HCT116 (cell line): ENCODE results near the gene LNPEP. TPM values are rescaled to one million over a fixed set of nuclear protein-coding genes. Genes with fewer than 3 reads are reported as not detected.

Experiments used
- ATAC-seq: fragments of 200-7000 bp; cut with Tn5 transposase; 2 replicates; pipeline ENCODE4 v1.9.1; 2020; ENCODE audit warnings: mild to moderate bottlenecking, moderate library complexity
- BruUV-seq: library from RNA; stranded (reverse); fragments of 400-500 nt; replicated peaks from 2 replicates; lab custom pipeline; 2021; lab: Mats Ljungman, UMichigan
- CTCF ChIA-PET: fragments of 300-600 bp; sonication (Branson Sonifier 250); formaldehyde crosslinking; loops from one replicate; lab custom pipeline; 2021; ENCODE audit warnings: antibody characterized with exemption; lab: Charles Lee
- POLR2A ChIA-PET: fragments of 300-600, 350-600 bp; sonication (Branson Sonifier 250); formaldehyde crosslinking; loops from one replicate; lab custom pipeline; 2021; ENCODE audit warnings: antibody characterized with exemption; lab: Charles Lee
- RAD21 ChIA-PET, 2 experiments: fragments of 300-600 bp; sonication (Branson Sonifier 250); formaldehyde crosslinking; loops; one replicate each; lab custom pipeline; 2023; ENCODE audit warnings: low total read pairs in 2 of 2; ENCODE audit not compliant: uncharacterized antibody in 2 of 2, unreplicated experiment in 2 of 2, low non-redundant PET in 1 of 2; lab: Charles Lee
- DNase-seq: peaks from one replicate; pipeline ENCODE4 v3.0.0-alpha.2; 2010; ENCODE audit warnings: low read depth, low spot score
- H2AFZ ChIP-seq: fragments of 200-600 bp; shearing (Covaris generic), sonication (generic); 2 replicates; pipeline ENCODE4 v1.6.1; 2017; ENCODE audit warnings: low read depth, mixed run types, mixed read lengths, antibody characterized with exemption, low read length; ENCODE audit not compliant: poor library complexity, severe bottlenecking
- H3K27ac ChIP-seq: 2 replicates; pipeline ENCODE4 v1.5.1; 2012; ENCODE audit warnings: low read depth, low read length
- H3K27me3 ChIP-seq: fragments of 200-600 bp; sonication (generic); 2 replicates; pipeline ENCODE4 v1.6.1; 2016; ENCODE audit warnings: mixed run types, low read length, mixed read lengths; ENCODE audit not compliant: insufficient read depth
- H3K36me3 ChIP-seq, 2 experiments: fragments of 200-500 bp in 1 of 2; fragments of 200-600 bp in 1 of 2; sonication (Bioruptor generic) in 1 of 2; sonication (generic) in 1 of 2; 2 replicates each; pipeline versions ENCODE4 v1.5.1 to v1.6.1; 2014 to 2016; ENCODE audit warnings: low read length in 2 of 2, inconsistent platforms in 1 of 2, mixed read lengths in 1 of 2, mixed run types in 1 of 2; ENCODE audit not compliant: insufficient read depth in 2 of 2, control insufficient read depth in 1 of 2
- H3K4me1 ChIP-seq, 2 experiments: fragments of 200-600 bp in 1 of 2; sonication (generic) in 1 of 2; 2 replicates each; pipeline versions ENCODE4 v1.5.1 to v1.6.1; 2012 to 2017; ENCODE audit warnings: low read length in 2 of 2, inconsistent platforms in 1 of 2, mild to moderate bottlenecking in 1 of 2, mixed read lengths in 1 of 2, mixed run types in 1 of 2, moderate library complexity in 1 of 2; ENCODE audit not compliant: insufficient read depth in 2 of 2, control insufficient read depth in 1 of 2
- H3K4me2 ChIP-seq: fragments of 200-600 bp; sonication (generic); 2 replicates; pipeline ENCODE4 v1.6.1; 2017; ENCODE audit warnings: mixed run types, low read length, mixed read lengths
- H3K4me3 ChIP-seq, 2 experiments: fragments of 200-600 bp in 1 of 2; sonication (generic) in 1 of 2; replicated peaks in 1 of 2; 2 replicates each; pipeline ENCODE4 v1.5.1; 2011 to 2016; ENCODE audit warnings: low read length in 2 of 2, control low read depth in 1 of 2, low read depth in 1 of 2, mild to moderate bottlenecking in 1 of 2, mixed read lengths in 1 of 2, mixed run types in 1 of 2
- H3K79me2 ChIP-seq: fragments of 200-600 bp; sonication (generic); 2 replicates; pipeline ENCODE4 v1.6.1; 2017; ENCODE audit warnings: mild to moderate bottlenecking, mixed run types, low read length, moderate library complexity, mixed read lengths; ENCODE audit not compliant: insufficient read depth
- H3K9ac ChIP-seq: fragments of 200-600 bp; sonication (generic); 2 replicates; pipeline ENCODE4 v1.6.1; 2016; ENCODE audit warnings: low read length, mixed read lengths
- H3K9me2 ChIP-seq: fragments of 200-600 bp; sonication (generic), shearing (Covaris generic); 2 replicates; pipeline ENCODE4 v1.6.1; 2017; ENCODE audit warnings: mixed run types, mild to moderate bottlenecking, moderate library complexity; ENCODE audit not compliant: insufficient read depth
- H3K9me3 ChIP-seq, 2 experiments: fragments of 200-500 bp in 1 of 2; fragments of 200-600 bp in 1 of 2; sonication (Bioruptor generic) in 1 of 2; sonication (generic) in 1 of 2; 2 replicates each; pipeline ENCODE4 v1.6.1; 2014 to 2017; ENCODE audit warnings: low read length in 2 of 2, mixed read lengths in 2 of 2, inconsistent platforms in 1 of 2, low read depth in 1 of 2, mild to moderate bottlenecking in 1 of 2, mixed run types in 1 of 2, moderate library complexity in 1 of 2; ENCODE audit not compliant: control insufficient read depth in 1 of 2, insufficient read depth in 1 of 2
- H4K20me1 ChIP-seq: fragments of 200-600 bp; sonication (generic), shearing (Covaris generic); 2 replicates; pipeline ENCODE4 v1.6.1; 2017; ENCODE audit warnings: mixed run types, mild to moderate bottlenecking, moderate library complexity; ENCODE audit not compliant: insufficient read depth
- CBX3 ChIP-seq: IDR thresholded peaks from 2 replicates; pipeline ENCODE4 v1.6.1; 2012; ENCODE audit warnings: low read depth
- CEBPB ChIP-seq: IDR thresholded peaks from 2 replicates; pipeline ENCODE4 v1.6.1; 2012; ENCODE audit warnings: low read depth
- CTCF ChIP-seq, 3 experiments: fragments of 200-600 bp in 1 of 3; sonication (generic) in 1 of 3; IDR thresholded peaks in 2 of 3; conservative IDR thresholded peaks in 1 of 3; 2 replicates each; pipeline ENCODE4 v1.5.1; 2012 to 2017; ENCODE audit warnings: low read depth in 2 of 3, low read length in 2 of 3, antibody characterized with exemption in 1 of 3, borderline replicate concordance in 1 of 3, control low read depth in 1 of 3, mild to moderate bottlenecking in 1 of 3, mixed read lengths in 1 of 3, mixed run types in 1 of 3, moderate library complexity in 1 of 3; ENCODE audit not compliant: insufficient read depth in 1 of 3
- ELF1 ChIP-seq: IDR thresholded peaks from 2 replicates; pipeline ENCODE4 v1.6.1; 2012; ENCODE audit warnings: low read depth, borderline replicate concordance
- FOSL1 ChIP-seq: IDR thresholded peaks from 2 replicates; pipeline ENCODE4 v1.6.1; 2012; ENCODE audit warnings: low read depth
- RAD21 ChIP-seq: IDR thresholded peaks from 2 replicates; pipeline ENCODE4 v1.6.1; 2012; ENCODE audit warnings: low read depth, mild to moderate bottlenecking
- ZBTB33 ChIP-seq: IDR thresholded peaks from 2 replicates; pipeline ENCODE4 v1.6.1; 2011; ENCODE audit warnings: mild to moderate bottlenecking, low read length, moderate library complexity; ENCODE audit not compliant: insufficient replicate concordance; ENCODE audit errors: extremely low read depth
- ZFX ChIP-seq: fragments of 450-650 bp; IDR thresholded peaks from 2 replicates; pipeline ENCODE4 v1.6.1; 2017
- ZNF274 ChIP-seq: fragments of 200-500 bp; sonication (Bioruptor generic); IDR thresholded peaks from 2 replicates; pipeline ENCODE4 v1.6.1; 2014; ENCODE audit warnings: mild to moderate bottlenecking, low read depth, low read length, inconsistent platforms
- intact Hi-C: fragments of 100-400 bp; cut with micrococcal nuclease; formaldehyde crosslinking; loops from 2 replicates; pipeline ENCODE4 v1.10.0; 2022
- total RNA-seq: library from RNA; stranded (reverse); gene quantifications from one replicate; pipeline ENCODE4 v1.2.1, GENCODE V29; 2021; ENCODE audit not compliant: unreplicated experiment

LNPEP gene
- total RNA-seq, 1 experiment from 2014 or later = 14.9 TPM

GRCh38 chr5:96936431-96937320 lies 796 bp downstream of the LNPEP start (continued):
- TF ChIP-seq ZBTB33 = no peak

- Histone ChIP-seq H3K9me2 (no peaks in the 10 kb centered on the region), H2AFZ (no peak overlapping the region), H4K20me1 (no peaks in the 10 kb centered on the region), H3K79me2 (peaks cover 60% of the 10 kb centered on the region), H3K4me2 (no peak overlapping the region), H3K9ac (no peak overlapping the region), H3K9me3 (no peaks in the 10 kb centered on the region), H3K36me3 (no peaks in the 10 kb centered on the region), H3K27ac (no peak overlapping the region), H3K4me3 (no peak overlapping the region), H3K4me1 (peaks cover 7 to 14% of the 10 kb centered on the region in 2 experiments; a peak in 3 of 4 replicates), H3K27me3 (no peaks in the 10 kb centered on the region)
- RAD21 ChIA-PET = no interaction called here
- CTCF ChIA-PET = no interaction called here
- no peak for DNase-seq
- no peak for ATAC-seq
- BruUV-seq = no TSS peak
- TF ChIP-seq ZFX = no peak
- TF ChIP-seq ELF1 = no peak
- TF ChIP-seq CBX3 = no peak
- TF ChIP-seq CEBPB = no peak
- TF ChIP-seq CTCF (IDR thresholded peaks at IDR 0.05 in 2 of 3, conservative IDR thresholded peaks at IDR 0.05 in 1 of 3; ENCODE audit: borderline replicate concordance in 1 of 3, insufficient read depth in 1 of 3, low read depth in 2 of 3, low read length in 2 of 3) = no peak
- no peak for TF ChIP-seq RAD21
- no peak for TF ChIP-seq ZNF274
- no peak for TF ChIP-seq FOSL1
- intact Hi-C loops = no loop called here
- POLR2A ChIA-PET = no interaction called here
These were observed 4.7 kb downstream of the LNPEP start for GRCh38 chr5:96940586-96940985.
